ENCODE measurements around the gene C10orf71.

Gene C10orf71

DNA sequence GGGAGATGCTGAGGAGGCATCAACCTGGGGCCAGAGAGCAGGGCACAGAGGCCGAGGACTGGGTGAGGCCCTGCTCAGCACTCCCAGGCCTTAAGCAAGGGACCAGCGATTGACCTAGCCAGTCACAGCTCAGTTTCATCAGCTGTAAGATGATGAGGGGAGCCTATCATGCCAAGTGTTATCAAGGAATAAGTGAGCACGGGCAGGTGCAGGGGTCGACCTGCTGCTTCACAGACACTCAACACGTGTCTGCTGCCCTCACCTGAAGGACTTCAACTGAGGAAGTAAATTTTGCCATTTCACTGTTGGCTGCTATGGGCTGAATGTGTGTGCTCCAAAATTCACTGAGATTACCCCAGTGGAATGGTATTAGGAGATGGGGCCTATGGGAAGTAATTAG, 9.9 kb downstream of the C10orf71 start:
- H3K27ac ChIP-seq = no peak overlapping the region

DNA sequence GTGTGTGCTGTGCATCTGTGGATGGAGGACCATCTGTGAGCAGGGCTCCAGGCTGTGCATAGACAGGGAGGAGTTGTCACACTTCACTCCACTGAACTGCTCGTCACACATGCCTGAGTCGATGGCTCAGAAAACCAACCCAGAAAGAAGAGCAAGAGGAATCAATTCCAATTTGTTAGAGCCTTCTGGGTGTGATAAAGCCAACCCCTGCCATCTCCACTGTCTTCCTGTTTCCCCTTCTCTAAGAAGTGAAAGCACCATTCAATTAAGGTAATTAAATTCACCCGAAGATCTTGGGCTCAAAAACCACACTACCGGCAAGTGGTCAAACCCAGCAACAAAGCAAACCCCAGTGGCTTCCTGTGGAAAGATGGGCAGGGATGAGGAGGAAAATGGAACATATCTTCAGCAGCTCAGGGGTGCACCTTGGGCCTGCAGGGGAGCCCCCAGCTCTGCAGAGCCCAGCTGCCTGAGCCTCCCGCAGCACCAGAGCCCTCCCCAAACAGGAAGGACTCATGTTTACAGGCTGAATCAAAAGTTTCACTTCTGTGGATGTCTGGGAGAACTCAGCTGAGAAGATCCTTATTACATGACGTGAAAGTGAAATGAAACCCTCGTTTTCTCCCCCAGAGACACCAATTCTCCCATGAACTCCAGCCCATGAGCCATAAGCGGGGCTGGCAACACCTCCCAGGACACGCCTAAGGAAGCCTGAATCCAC, 10.9 kb downstream of the C10orf71 start:
- TF ChIP-seq, protein P1, sequence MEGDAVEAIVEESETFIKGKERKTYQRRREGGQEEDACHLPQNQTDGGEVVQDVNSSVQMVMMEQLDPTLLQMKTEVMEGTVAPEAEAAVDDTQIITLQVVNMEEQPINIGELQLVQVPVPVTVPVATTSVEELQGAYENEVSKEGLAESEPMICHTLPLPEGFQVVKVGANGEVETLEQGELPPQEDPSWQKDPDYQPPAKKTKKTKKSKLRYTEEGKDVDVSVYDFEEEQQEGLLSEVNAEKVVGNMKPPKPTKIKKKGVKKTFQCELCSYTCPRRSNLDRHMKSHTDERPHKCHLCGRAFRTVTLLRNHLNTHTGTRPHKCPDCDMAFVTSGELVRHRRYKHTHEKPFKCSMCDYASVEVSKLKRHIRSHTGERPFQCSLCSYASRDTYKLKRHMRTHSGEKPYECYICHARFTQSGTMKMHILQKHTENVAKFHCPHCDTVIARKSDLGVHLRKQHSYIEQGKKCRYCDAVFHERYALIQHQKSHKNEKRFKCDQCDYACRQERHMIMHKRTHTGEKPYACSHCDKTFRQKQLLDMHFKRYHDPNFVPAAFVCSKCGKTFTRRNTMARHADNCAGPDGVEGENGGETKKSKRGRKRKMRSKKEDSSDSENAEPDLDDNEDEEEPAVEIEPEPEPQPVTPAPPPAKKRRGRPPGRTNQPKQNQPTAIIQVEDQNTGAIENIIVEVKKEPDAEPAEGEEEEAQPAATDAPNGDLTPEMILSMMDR (conservative IDR thresholded peaks at IDR 0.05) = no peak
- H3K27ac ChIP-seq = no peak overlapping the region

More for the DNA sequence above, 9.9 kb downstream of the C10orf71 start:
- TF ChIP-seq, protein P1 (conservative IDR thresholded peaks at IDR 0.05) = no peak

DNA sequence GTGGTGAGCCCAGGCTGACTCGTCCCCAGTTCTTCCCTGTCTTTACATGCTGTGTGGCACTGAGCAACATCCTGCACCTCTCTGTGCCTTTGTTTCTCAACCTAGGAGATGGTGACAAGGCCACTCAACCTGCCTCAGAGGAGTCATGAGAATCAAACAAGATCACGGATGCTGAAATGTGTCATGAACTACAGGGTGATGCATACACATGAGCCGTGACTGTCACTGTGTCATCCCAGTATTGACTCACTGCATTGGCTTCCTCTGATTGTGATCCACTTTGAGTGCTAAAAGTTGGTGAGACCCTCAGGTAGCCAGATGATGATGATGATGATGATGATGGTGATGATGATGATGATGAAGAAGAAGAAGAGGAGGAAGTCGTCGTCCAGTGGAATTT, 11.5 kb downstream of the C10orf71 start:
- TF ChIP-seq, protein P1 (conservative IDR thresholded peaks at IDR 0.05) = no peak
- no peak overlapping the region for H3K27ac ChIP-seq

DNA sequence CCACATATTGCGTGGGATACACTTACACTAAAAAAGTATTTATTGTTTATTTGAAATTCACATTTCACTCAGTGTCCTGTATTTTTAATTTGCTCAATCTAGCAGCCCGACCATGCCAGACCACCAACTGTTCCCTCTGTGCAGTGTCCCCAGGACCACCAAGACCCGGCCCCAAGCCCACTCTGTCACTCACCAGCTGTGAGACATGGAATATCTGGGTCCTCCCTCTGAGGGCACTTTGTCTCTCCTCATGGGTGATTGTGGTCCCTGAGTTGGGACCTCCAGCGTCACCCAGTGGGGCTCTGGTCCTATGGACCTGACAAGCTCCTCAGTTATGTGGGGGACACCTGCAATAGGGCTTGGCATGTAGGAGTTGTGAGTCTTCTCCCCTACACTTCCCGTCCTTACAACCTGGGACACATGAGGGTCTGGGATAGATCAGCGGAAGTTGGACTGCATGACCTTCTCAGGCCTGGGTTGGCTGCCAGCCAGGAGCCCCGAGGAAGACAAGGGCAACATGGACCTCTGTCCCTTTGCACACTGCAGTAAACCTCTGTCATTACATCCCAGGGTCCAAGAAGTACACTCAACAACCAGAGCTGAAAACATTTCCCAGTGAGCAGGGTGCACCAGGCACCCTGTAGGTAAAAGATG, 12.1 kb downstream of the C10orf71 start:
- TF ChIP-seq, protein P1 (conservative IDR thresholded peaks at IDR 0.05) = no peak
- H3K27ac ChIP-seq = no peak overlapping the region

DNA sequence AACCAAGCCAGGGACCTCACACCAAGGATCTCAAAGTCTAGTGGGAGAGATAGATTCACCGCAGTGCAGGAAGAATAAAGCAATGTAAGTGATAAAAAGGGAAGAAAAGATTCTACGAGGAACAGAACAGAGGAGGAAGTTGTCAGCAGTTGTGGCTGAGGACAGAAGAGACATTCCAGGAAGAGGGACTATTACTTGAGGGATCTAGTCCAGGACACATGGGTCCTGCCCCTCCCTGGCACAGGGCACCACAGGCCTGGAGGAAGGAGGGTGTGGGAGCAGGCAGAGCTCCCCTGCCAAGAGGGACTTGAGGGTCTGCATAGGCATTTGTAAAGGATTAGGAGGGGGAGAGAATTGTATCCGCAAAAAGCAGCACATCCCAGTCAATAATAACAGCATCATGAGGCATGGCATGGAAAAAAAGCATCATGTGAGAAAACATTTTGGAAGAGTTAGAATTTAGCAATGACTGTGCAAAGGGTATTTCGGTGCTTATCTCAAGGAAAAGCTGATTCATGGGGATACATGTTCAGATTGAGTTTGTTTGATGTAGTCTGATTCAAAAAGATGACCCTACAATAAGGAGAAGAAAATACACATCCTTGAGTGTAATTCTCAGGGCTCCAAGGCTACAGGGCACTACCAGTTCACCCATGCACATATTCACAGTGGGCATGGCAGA, 12.7 kb downstream of the C10orf71 start:
- TF ChIP-seq, protein P1 (conservative IDR thresholded peaks at IDR 0.05) = no peak
- H3K27ac ChIP-seq = no peak overlapping the region

DNA sequence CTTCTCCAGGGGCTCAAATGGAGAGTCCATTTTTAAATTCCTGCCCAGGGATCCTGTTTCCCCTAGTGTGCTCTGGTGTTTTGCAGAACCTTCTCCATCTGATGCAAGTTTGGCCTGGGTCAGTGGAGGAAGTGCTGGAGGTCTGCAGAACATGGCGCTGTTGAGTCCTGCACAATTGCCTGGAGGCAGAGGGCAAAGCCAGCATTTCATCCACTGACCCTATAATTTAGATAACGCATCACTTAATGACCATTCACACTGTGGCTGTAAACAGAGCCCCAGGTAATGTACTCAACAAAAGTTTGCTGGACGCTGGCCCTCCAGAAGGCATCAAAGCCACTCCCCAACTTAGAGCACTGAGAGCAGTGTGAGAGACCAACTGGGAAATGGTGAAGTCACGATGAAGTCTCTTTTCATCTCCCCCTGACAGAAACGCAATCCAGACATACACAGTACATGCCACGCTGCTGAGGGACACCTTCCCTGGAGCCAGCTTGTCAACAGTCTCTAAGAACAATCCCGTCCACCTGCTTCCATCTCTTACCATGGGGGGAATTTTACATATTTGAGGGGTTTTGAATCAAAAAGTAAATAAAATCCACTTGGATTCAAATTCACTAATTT, 13.4 kb downstream of the C10orf71 start:
- TF ChIP-seq, protein P1 (conservative IDR thresholded peaks at IDR 0.05) = no peak
- H3K27ac ChIP-seq = no peak overlapping the region

DNA sequence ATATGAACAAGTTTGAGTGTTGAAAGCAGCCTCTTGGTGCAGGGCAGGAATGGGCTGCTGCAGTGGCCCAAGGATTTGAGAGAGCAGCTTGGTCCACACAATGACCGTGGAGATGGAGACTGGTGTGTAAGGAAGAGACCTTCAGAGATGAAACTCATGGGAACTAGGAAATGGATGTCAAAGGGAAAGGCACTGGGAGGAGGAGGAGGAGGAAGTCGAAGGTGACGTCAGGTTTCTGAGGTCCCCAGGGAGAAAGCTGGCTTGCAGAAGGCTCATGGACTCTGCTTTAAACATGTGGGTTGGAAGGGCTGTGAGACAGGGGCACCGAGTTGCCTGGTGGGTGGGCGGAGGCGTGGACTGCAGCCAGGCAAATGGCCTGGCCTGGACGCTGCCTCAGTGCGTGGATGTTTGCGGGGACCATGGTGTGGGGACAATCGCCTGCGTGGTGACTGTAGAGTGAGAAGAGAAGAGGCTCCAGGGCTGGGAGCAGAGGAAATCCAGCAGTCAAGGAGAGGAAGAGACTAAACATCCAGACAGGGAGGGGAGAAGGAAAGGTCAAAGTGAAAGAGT, 14.6 kb downstream of the C10orf71 start:
- TF ChIP-seq, protein P1 (conservative IDR thresholded peaks at IDR 0.05) = no peak
- no peak overlapping the region for H3K27ac ChIP-seq
